ENCODE results near the gene HS3ST2.
A peak's percentile ranks its signal among the peaks of the same experiment; 100 is the strongest.

The HS3ST2 gene

DNA sequence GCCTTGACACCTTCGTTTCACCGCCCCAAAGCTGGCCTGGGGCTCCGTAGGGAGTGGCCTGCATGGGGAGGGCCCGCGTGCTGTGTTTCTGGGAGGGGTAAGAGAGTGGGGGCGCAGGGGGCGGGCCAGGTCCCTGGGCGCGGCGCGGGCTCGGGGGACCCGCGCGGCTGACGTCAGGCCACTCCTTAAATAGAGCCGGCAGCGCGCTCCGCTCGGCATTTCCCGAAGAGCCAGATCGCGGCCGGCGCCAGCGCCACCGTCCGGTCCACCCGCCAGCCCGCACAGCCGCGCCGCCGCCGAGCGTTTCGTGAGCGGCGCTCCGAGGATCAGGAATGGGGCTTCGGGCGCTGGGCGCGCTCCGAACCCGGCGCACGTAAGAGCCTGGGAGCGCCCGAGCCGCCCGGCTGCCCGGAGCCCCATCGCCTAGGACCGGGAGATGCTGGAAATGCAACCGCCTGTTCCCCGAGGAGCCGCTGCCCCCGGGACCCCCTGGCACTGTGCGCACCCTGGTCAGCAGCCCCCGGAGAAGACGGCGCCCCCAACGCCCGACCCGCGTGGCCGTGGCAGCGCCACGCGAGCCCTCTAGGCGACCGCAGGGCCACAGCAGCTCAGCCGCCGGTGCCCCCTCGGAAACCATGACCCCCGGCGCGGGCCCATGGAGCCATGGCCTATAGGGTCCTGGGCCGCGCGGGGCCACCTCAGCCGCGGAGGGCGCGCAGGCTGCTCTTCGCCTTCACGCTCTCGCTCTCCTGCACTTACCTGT, at the start of gene HS3ST2:
HS3ST2 (plus strand) TSS at position 215 of the 763 bp plus-strand sequence; CDS start at position 664, 449 bp downstream.
- DNase-seq (ENCODE audit: low read depth): no peak

DNA sequence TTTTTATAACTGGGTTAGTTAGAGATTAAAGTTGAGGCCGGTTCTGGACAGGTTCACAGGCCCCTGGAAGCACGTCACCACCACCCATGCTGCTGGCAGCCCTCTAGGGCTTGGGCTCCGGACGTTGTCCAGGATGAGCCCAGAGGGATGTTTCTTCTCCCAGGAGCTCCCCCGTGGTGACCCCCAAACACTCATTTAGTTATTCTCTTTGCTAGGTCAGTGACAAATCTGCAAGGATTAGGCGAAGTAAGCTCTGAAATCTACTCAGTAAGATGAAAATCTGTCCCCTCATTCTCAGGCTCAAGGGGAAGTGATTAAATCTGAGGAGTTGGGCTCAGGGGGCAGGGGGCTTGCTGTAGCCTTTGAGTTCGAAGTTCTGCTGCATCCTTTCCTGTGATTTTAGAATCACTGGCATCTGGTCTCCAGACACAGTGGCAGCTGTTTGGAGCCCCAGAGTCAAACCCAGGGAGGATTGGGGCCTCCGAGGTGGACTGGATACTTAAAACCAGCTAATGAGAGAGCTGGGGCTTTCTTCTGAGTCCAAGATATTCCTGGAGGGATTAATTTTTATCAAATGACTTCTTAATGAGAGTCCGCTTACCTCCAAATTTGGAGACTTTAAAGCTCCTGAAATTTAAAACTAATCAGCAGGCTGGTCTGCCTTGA, 49.2 kb upstream of the HS3ST2 start:
- no peak for DNase-seq (ENCODE audit: low read depth)

DNA sequence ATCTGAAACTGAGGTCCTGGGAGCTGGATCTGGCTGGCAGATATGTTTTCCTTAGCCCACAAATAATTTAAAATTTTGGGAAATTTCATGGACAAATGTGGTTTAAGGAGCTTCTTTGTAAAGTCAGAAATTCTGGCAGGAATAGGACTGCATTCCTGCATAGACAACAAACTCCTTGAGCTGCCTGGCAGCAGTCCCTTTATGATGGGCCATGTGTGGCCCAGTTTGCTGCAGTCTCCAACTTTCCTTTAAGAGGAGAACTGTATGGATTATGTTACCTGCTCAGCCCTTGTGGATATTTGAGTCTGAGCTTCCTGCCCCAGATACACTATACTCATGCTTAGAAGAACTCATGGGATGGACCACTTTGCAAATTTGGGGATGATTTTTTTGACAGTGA, 48.5 kb upstream of the HS3ST2 start:
- no peak for DNase-seq (ENCODE audit: low read depth)

DNA sequence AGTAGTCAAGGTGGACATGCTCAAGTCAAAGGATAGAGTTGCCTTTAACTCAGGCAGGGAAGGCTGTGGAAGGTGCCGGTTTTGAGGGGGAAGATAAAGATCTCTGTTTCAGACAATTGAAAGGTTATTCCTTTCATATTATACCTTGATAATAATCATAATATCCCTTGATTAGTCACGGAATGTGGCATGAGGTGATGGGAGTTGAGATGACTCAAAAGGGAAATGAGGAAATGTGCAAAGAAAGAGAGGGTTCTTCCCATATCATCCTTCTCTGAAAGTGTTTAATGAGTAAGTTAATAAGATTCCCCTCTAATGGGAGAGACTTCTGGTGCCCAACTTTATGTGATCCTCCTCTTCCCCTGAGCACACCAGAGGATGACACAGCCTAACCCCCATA, 43.1 kb upstream of the HS3ST2 start:
- no peak for DNase-seq (ENCODE audit: low read depth)

DNA sequence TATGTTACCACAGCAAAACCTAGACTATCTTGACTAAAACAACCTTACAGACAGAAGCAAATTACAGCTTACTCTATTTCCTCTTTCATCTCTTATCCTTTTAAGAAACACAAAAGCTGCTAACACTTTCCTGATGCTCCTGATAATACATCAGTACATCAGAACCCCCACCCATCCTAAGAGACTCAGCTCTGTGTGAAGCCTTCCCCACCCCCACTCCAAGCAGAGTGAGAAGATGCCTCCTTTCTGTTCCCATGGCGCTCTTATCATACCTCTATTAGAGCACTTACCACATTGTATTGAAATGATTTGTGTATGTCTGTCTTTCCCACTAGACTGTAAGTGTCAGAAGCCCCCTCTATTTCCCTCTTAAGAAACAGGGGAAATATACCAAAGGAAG, 42.4 kb upstream of the HS3ST2 start:
- no peak for DNase-seq (ENCODE audit: low read depth)

DNA sequence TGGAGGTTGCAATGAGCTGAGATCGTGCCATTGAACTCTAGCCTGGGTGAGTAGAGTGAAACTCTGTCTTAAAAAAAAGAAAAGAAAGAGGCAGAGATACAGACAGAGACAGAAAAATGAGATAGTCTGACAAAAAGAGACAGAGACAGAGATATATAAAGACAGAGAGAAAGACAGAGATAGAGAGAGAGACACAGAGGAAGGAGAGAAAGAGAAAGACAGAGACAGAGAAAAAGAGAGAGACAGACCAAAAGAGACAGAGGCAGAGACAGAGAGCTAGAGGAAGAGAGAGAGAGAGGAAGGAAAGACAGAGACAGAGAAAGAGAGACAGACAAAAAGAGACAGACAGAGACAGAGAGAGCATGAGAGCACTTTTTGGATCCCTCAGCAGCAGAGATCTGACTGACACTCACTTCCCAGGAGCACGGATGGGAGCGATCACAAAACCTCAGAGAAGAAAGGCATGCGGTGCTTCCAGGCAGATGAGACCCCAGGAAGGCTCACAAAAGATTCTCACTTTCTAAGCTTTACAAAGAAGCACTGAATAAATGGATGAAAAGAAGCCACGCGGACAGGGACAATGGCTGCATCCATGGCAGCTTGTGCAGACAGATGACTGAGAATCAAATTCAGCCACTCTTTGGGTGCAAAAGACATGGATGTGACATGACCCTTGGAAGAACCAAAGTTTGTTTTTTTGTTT, 38.6 kb upstream of the HS3ST2 start:
- no peak for DNase-seq (ENCODE audit: low read depth)

DNA sequence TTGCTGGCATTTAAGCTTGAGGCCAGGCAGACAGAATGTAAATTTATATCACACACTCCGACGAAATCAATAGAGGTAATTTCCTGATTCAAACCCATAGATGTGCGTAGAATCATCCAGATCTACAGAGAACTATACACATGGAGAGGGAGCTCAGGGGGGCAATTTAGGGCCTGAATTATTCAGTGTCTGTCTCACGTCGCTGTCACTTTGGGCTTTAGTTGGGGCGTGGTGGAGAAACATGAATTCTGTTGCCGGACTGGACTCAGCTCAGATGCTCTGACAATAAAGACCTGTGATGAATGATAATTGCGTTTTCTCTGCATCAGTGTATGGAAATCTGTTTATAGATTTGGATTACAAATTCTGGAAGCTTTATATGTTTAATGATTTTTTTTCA, 32.5 kb upstream of the HS3ST2 start:
- DNase-seq (ENCODE audit: low read depth): no peak

DNA sequence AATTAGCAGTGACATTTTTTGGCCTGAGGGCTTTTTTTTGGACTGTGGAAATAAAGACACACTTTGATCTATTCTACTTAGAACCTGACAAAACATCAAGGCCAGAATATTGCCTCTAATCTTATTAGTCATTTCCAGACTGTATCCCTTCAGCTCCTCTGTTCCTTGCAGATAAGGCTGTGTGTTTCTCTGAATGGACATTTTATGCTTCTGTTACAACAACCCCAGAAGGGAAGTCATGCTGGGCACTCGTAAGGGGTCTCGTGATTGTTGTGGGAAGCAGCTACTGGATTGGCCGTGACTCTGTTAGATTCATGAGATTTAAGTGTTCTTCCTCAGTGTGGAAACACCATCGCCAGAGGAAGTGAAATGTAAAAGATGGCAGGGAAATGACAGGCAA, 31.6 kb upstream of the HS3ST2 start:
- no peak for DNase-seq (ENCODE audit: low read depth)

DNA sequence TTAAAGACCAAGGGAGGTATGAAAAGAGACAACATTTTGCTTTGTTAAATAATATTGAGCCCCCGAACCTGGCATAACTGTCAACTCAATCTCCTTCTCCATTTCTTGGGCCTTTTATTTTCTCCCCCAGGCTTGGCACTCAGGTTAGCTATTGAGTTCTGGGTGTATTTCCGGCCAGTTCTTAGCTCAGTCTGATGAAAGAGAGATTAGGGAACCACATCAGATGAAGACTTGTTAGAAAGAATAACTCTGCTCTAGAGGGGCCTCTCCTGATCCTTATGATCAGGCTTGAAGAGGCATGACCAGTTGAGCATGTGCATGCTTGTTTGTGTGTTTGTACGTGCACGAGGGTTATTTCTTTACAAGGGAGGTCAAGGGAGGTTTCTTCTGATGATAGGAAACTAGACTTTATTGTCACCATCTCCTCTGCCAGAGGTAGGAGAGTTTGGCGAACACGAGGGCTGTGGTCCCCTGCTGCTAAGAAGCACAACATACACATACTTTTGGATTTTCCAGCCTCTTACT, 29.2 kb upstream of the HS3ST2 start:
- no peak for DNase-seq (ENCODE audit: low read depth)

DNA sequence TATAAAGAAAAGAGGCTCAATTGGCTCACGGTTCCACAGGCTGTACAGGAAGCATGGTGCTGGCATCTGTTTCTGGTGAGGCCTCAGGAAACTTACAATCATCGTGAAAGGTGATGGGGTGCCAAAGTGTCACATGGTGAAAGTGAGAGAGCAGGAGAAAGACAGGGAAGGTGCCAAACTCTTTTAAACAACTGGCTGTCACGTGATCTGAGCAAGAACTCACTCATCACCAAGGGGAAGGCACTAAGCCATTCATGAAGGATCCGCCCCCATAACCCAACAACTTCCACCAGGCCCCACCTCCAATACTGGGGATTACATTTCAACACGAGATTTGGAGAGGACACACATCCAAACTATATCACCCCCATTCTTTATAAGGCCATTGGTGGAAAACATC, 28.4 kb upstream of the HS3ST2 start:
- no peak for DNase-seq (ENCODE audit: low read depth)

DNA sequence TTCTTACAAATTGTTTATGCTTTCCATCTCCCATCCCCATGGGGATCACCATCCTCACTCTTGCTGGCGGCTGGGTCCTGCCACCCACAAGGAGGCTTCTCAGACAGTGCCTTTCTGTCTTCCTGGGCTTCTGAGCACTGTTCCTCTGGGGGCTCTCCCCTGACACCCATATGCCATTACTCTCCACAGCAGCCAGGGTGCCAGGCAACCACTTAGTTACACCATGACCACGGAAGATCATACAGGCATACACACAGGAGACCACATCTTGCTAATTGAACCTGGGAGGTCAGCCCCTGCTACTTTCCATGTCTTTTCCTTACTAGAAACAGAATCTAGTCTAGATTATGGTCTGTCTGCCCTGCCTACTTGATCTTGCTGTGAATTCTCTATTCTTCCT, 27.7 kb upstream of the HS3ST2 start:
- DNase-seq (ENCODE audit: low read depth): no peak

DNA sequence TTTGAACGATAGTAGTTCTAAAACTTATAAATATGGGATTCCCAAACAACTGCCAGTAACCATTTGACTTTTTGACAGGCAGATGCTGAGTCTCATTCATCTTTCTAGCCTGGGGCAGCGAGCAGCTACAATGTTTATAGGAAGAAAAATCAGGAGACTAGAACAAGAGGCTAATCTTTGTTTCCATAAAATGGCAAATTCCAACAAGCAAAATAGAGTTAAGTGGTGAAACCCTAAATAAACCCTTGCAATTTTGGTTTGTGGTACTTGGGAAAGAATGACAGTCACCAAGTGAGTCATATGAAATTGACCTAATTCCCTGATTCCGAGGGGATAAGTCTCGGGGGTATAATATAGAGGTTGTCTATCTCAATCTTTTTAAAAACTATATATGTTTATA, 27.3 kb upstream of the HS3ST2 start:
- DNase-seq (ENCODE audit: low read depth): no peak

DNA sequence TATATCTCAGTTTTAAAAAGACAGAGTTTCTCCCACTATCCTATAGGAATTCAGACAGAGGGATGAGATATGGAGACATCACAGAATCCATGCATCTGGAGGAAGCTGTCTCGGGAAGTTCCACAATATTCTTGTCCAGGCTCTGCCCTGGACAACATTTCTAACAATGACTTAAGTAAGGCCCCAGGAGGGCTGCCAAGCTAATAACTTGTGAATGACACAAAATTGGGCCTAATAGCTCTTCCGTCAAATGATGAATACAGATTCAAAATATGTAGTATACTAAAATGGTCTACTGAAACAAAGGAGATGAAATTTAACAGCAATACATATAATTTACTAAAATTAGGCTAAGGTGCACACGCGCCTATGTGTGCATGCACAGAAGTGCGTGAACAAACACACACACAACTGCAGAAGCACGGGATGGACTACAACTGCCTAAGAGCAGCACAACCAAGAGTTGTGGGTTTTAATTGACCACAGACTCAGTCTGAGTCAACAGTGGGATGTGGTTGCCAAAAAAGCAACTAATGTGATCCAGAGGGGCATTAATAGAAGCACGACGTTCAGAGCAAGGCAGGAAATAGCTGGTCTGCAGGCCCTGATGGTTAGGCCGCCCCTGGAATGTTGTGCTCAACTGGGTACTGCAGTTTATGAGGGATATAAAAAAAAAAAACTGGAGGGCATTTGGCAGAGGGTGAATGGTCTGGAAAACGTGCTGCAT, 26.3 kb upstream of the HS3ST2 start:
- peak; percentile 65 for DNase-seq (ENCODE audit: low read depth)

DNA sequence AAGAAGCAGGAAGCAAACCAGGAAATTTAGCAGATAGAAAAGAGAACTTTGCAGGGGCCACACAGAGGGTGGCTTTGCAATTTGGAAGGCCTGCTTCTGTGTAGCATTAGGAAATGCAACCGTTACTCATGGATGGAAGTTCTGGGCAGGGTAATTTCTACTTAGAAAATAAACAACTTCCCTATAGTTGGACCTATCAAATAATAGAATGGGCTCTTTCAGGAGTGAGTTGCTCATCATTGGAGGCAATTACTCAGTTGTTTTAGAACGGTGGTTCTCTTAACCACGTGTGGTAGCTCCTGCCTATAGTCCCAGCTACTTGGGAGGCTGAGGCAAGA, 25.8 kb upstream of the HS3ST2 start:
- no peak for DNase-seq (ENCODE audit: low read depth)

DNA sequence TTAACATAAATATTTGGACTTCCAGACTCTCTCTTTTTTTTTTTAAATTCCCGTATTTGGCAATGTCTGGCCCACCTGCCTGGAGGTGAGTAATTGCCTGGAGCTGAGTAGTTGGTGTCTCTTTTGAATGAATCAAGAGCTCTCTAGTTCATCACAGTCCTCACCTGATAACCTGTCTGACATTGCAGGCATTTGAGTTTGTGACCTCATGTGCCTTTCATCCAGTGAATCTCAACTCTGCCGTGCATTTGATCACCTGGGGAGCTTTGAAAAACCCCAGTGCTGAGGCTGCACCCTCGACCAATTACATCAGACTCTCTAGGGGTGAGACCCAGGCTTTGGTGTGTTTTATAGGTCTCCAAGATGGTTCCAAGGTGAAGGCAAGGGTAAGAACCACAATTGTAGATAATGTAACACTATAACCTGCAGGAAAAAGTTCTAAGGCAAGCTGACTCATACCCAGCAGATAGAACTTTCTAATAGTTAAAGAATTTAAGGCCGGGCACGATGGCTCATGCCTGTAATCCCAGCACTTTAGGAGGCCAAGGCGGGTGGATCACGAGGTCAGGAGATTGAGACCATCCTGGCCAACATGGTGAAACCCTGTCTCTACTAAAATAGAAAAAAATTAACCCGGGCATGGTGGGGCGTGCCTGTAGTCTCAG, 24.5 kb upstream of the HS3ST2 start:
- DNase-seq (ENCODE audit: low read depth): no peak

DNA sequence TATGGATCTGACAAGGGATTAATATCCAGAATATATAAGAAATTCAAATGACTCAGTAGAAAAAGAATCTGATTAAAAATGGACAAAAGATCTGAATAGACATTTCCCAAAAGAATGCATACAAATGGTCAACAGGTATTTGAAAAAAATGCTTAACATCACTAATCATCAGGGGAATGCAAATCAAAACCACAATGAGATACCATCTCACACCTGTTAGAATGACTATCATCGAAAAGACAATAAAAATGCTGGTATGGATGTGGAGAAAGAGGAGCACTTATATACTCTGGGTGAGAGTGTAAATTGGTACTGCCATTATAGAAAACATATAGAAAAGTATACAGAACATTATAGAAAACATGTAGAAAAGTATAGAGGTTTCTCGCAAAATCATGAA, 16.4 kb upstream of the HS3ST2 start:
- DNase-seq (ENCODE audit: low read depth): no peak

DNA sequence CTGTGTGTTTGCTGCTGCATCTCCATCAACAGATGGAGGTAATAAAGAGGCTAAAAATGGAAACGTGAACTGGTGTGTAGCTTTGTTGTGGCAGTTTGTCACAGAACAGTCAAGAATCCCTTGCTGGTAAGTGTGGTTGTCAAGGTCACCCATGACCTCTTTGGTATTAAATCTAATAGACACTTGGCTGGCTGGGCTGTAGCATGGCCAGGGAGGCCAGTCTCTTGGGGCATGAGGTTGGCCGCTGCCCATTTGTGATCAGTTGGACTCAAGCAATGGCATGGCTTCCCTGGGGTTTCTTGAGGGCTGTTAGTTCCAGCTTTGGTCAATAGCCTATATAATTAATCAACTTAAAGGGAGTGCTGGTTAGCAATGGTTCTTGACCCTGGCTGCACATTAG, 14.8 kb upstream of the HS3ST2 start:
- DNase-seq (ENCODE audit: low read depth): no peak

DNA sequence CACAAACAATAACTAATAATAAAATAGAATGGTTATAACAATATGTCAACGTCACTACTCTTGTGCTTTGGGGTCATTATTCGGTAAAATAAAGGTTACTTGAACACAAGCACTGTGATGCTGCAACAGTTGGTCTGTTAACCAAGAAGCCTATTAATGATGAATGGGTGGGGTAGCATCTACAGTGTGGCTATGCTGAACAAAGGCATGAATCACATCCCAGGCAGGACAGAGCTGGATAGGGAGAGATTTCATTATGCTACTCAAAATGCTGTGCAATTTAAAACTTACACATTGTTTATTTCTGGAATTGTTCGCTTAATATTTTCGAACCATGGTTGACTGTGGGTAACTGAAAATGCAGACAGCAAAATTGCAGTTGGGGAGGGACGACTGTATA, 9.1 kb upstream of the HS3ST2 start:
- DNase-seq (ENCODE audit: low read depth): no peak

DNA sequence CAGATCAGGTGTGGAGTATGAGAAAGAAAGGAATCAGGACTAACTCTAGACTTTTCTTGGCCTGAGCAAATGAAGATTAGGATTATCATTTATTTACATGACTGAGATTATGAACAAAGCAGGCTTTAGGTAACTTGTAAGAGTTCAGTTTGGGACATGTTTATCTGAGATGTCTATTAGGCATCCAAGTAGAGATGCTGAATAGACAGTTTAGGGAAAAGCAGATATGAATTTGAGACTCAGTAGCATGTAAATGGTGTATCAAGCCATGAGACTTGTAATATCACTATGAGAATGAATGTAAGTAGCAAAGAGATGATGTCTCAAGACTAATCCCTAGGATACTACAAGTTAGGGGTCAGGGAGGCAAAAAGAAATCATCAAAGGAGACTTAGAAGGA, 8.6 kb upstream of the HS3ST2 start:
- no peak for DNase-seq (ENCODE audit: low read depth)

DNA sequence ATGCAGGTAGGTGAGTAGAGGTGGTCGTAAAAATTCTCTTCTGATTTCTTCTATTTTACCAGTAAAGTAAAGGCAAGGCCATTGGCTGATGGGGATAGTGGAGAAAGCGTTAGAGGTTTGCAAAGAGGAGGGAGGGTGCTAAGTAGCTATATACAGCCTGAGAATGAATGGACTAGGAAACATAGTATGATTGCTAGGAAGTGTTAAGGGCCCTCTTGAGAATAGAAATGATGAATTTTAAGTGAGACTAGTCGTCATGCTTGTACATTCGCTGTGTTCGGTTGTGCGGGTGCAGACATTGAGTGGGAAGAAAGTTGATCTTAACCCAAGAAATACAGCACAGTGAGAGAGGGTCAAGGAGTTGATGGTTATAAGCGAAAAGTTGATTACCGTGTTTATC, 7.2 kb upstream of the HS3ST2 start:
- DNase-seq (ENCODE audit: low read depth): no peak

DNA sequence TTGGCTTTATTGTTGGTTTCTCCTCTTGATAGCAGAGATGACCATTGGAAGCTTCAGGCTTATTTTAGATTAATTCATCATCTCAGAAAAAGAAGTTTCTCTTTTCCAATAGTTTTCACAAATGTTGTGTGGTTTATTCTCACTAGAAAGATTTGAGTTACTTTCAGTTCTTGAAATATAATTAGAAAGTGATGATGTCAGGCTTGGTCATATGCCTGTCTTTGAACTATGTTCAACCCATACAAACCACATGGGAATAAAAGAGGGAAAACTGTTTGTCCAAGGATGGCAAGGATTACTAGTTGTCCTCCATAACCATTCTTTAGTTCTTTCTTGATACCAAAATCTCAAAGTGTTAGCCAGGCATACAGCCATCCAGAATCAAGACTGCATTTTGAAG, 3.7 kb upstream of the HS3ST2 start:
- DNase-seq (ENCODE audit: low read depth): no peak
